DOHH2 (cell line): ENCODE measurements around the gene TGM4.

Source experiments
- CTCF ChIP-seq: fragments of 200-600 bp; sonication (generic); IDR thresholded peaks from one replicate; pipeline ENCODE4 v1.5.1; 2014; ENCODE audit warnings: antibody characterized with exemption, mild to moderate bottlenecking, low read depth, low read length; ENCODE audit not compliant: poor library complexity, severe bottlenecking
- EZH2phosphoT487 ChIP-seq: fragments of 200-600 bp; sonication (generic); IDR thresholded peaks from 2 replicates; pipeline ENCODE4 v1.6.1; 2017; ENCODE audit warnings: borderline replicate concordance, mild to moderate bottlenecking, antibody characterized with exemption, low read length, moderate library complexity, mixed read lengths

- no peak for TF ChIP-seq CTCF
- no peak for TF ChIP-seq EZH2phosphoT487
These were observed 11.2 kb downstream of the TGM4 start for GRCh38 chr3:44885618-44886017.
